ENCODE results near the gene SCAP.
"Not testable (repeated sequence)": the region's sequence is repeated elsewhere in the genome, so short reads cannot be mapped to it uniquely, and the experiment has no call there.

The SCAP gene

GRCh38 chr3:47394140-47394870, 81.4 kb downstream of the SCAP start:
- ATAC-seq = no peak
- DNase-seq = no peak

DNA sequence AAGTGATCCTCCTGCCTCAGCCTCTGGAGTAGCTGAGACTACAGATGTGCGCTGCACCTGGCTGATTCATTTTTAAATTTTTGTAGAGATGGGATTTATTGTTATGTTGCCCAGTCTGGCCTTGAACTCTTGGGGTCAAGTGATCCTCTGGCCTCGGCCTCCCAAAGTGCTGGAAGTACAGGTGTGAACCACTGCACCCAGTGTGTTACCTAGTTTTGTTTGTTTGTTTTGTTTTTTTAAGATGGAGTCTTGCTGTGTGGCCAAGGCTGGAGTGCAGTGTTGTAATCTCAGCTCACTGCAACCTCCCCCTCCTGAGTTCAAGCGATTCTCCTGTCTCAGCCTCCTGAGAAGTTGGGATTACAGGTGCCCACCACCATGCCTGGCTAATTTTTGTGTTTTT, 82.8 kb downstream of the SCAP start:
- ATAC-seq = no peak

GRCh38 chr3:47385796-47386195, 89.9 kb downstream of the SCAP start:
- ATAC-seq = no peak
- DNase-seq = no peak

More for the DNA sequence above, 82.8 kb downstream of the SCAP start:
- no peak for DNase-seq

GRCh38 chr3:47385007-47385406, 90.7 kb downstream of the SCAP start:
- no peak for DNase-seq
- ATAC-seq = no peak

DNA sequence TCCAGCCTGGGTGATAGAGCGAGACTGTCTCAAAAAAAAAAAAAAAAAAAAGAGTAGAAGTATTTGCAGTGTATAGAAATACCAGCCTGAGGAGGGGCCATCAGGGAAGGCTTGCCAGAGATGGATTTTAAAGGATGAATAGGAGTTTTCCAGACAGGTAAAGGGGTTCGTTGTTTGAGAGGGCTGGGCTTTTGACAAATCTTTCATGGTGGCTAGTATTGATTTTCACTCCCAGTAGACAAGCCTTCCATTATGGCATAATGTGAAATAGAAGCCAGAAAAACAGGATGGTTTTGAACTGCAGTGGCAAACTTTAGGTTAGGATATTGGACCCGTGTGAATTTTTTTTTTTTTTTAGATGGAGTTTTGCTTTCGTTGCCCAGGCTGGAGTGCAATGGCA, 91.3 kb downstream of the SCAP start:
- no peak for ATAC-seq
- DNase-seq = no peak

DNA sequence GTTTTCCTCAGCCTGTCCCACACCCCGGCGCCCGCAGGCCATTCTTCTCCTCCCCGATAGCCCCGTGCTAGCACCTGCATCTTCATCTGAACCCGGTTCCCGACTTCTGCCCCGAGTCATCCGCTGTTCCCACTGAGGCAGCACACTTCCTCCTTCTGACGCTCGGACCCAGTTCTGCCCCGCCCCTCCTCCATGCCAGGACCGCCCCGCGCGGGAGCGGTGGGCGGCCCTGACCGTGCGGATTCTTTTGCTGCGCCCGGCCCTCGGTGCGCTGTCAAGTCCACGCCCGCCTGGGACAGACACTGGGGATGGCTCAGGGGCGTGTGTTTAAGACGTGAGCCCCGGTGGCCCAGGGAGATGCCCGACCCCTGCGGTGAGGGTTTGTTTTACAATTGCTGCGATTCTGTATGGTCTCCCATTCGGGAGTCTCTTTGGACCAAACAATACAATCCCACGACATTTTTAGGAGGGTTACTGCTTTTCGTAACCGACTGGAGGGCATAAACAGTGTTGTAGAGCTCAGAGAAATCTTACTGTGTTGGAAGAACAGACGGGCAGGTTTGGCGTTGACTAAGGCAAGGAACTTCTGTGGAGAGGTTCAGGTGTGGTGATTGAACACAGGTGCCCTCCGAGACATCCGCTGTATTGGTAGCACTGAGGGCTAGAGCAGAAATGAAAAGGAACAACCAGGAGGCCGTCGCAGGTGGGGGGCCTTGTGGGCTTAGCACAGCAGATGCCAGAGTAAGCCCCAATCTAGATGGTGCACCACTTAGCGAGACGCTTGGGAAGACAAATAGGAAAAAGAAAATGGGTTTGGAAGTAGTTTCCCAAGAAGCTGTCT, 94.2 kb downstream of the SCAP start:
- DNase-seq = peak; percentile 87

GRCh38 chr3:47380601-47381316, 95.0 kb downstream of the SCAP start, which contains the start of gene PTPN23:
Gene PTPN23, plus strand, starts transcription at chr3:47381021. Its CDS starts 76 bp downstream, at chr3:47381097.
- ATAC-seq = peak; percentile 87
- peak; percentile 99 for DNase-seq

More for the DNA sequence above, 94.2 kb downstream of the SCAP start:
- ATAC-seq = peak; percentile 76

DNA sequence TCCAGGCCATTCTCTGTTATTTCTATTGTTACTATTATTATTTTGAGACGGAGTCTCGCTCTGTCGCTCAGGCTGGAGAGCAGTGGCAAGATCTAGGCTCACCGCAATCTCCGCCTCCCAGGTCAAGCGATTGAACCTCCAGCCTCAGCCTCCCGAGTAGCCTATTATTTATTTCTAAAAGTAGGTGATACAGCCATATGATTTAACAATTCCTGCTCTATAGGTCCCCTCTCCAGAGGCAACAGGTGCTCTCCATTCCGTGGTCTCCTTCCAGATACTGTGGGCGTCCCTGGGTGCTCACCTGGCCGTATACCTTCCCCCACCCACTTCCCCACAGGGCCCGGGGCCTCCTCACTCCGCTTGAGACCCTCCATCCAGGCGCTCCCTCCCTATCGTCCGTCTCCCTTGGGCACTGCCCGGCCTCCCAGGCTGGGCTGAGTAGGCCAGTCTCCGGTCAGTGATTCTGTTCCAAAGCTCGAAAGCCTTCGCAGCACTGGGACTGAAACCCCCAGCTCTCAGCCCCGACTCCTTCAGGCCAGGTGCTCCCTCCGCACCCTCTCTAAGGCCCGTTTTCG, 95.6 kb downstream of the SCAP start:
- ATAC-seq (no peak), DNase-seq (no peak)

GRCh38 chr3:47379411-47379899, 96.3 kb downstream of the SCAP start:
- DNase-seq (no peak), ATAC-seq (no peak)

- DNase-seq = no peak
- ATAC-seq = no peak
These were observed 96.9 kb downstream of the SCAP start for GRCh38 chr3:47378869-47379268.

GRCh38 chr3:47377186-47377585, 98.6 kb downstream of the SCAP start:
- ATAC-seq (no peak), DNase-seq (no peak)

- no peak for ATAC-seq
These were observed 99.3 kb downstream of the SCAP start for GRCh38 chr3:47376393-47376792.

GRCh38 chr3:47374587-47374986, 101.2 kb downstream of the SCAP start:
- no peak for DNase-seq
- ATAC-seq = no peak

More at GRCh38 chr3:47376393-47376792, 99.3 kb downstream of the SCAP start:
- no peak for DNase-seq

GRCh38 chr3:47370887-47371697, 104.6 kb downstream of the SCAP start:
- peak; percentile 52 for DNase-seq

GRCh38 chr3:47370020-47370419, 105.7 kb downstream of the SCAP start:
- not testable (repeated sequence) for ATAC-seq, DNase-seq

More at GRCh38 chr3:47370887-47371697, 104.6 kb downstream of the SCAP start:
- ATAC-seq = peak; percentile 41

DNA sequence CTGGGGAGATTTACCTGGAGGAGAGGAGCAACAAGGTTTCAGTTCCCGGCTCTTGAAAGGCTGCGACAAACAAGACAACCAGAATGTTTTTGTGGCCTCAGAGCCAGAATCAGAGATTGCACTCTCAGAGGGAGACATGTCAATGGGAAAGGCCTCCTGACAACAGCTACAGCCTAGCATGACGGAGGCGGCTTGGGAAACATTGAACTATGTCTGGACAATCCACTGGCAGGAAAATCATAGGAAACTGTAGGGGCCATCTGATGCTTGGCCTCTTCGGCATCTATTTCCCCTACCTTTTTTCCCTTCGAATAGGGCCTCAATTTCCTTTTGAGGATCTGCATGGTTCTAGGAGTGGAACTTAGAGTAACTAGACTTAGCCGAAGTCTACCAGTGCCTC, 108.1 kb downstream of the SCAP start:
- DNase-seq (no peak), ATAC-seq (no peak)

- no peak for ATAC-seq
- no peak for DNase-seq
These were observed 108.9 kb downstream of the SCAP start for GRCh38 chr3:47366833-47367232.

DNA sequence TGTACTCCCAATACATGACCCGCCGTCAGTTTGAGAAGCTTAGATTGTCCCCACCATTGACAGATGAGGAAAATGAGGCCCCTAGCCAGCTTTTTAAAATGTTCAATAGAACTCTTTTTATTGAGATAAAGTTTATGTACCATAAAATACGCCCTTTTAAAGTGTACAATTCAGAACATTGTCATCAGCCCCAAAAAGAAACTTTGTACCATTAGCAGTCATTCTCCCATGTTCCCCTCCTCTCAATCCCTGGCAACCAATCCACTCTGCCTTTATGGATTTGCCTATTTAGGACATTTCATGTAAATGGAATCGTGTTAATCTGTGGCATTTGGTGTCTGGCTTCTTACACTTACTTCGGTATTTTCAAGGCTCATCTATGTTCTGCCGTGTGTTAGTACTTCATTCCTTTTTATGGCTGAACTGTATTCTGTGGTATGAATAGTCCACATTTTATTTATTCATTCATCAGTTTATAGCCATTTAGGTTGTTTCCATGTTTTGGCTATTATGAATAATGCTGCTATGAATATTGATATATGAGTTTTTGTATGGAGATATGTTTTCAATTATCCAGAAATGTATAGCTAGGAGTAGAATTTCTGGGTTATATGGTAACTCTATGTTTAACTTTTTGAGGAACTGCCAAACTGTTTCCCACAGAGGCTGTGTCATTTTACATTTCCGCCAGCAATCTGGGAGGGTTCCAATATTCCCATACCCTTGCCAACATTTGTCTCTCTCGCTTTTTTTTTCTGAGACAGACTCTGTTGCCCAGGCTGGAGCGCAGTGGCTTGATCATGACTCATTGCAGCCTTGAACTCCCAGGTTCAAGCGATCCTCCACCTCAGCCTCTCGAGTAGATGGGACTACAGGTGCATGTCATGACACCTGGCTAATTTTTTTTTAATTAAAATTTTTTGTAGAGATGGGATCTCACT, 110.3 kb downstream of the SCAP start:
- ATAC-seq (no peak), DNase-seq (no peak)

All from stimulated activated naive CD8-positive, alpha-beta T cell treated with anti-CD3 and anti-CD28 coated beads, Interleukin-15, Interleukin-2, amounts not matched to agents 100 U/mL and 50 U/mL, for 24 hours (primary cell).